ENCODE measurements around the gene SCAMP4. TPM values are rescaled to one million over a fixed set of nuclear protein-coding genes. Genes with fewer than 3 reads are reported as not detected.

SCAMP4 gene
- polyA plus RNA-seq, 1 experiment = 6.7 TPM

- Histone ChIP-seq H3K27ac (ENCODE audit: low read depth, low read length) (no peak overlapping the region), H3K4me3 (ENCODE audit: low read depth, low read length) (no peak overlapping the region), H3K27me3 (ENCODE audit: control insufficient read depth, insufficient read depth, low read length) (peaks cover 4% of the 10 kb centered on the region), H3K9me3 (ENCODE audit: control insufficient read depth, insufficient read depth, low read length) (peaks cover 22% of the 10 kb centered on the region)
- CTCF ChIA-PET = no interaction called here
- POLR2A ChIA-PET = no interaction called here
- DNase-seq (ENCODE audit: low read depth, low spot score) = no peak
- no peak for TF ChIP-seq CTCF (IDR thresholded peaks at IDR 0.05; ENCODE audit: low read depth, low read length)
Measured at GRCh38 chr19:1931445-1931844, 26.2 kb downstream of the SCAMP4 start.

DNA sequence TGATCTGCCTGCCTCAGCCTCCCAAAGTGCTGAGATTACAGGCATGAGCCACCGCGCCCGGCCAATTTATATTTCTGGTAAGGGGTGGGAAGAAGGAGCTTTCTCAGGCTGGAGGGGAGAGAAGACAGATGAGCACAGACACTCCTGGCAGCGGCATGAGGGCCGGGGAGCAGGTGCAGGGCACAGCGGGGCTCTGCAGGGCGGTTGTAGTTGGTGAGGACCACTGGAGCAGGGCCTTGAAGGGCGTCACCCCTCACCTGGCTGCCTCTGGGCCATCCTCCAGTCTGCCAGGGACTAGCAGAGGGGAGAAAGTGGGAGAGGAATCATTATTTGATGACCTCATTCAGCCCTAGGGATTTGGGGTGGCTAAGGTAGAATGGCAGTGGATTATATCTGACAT lies 27.2 kb downstream of the SCAMP4 start:
- Histone ChIP-seq H3K4me3 (ENCODE audit: low read depth, low read length) (no peak overlapping the region), H3K27ac (ENCODE audit: low read depth, low read length) (no peak overlapping the region), H3K9me3 (ENCODE audit: control insufficient read depth, insufficient read depth, low read length) (peaks cover 22% of the 10 kb centered on the region), H3K27me3 (ENCODE audit: control insufficient read depth, insufficient read depth, low read length) (peaks cover 4% of the 10 kb centered on the region)
- POLR2A ChIA-PET = no interaction called here
- DNase-seq (ENCODE audit: low read depth, low spot score) = no peak
- CTCF ChIA-PET = no interaction called here
- no peak for TF ChIP-seq CTCF (IDR thresholded peaks at IDR 0.05; ENCODE audit: low read depth, low read length)

DNA sequence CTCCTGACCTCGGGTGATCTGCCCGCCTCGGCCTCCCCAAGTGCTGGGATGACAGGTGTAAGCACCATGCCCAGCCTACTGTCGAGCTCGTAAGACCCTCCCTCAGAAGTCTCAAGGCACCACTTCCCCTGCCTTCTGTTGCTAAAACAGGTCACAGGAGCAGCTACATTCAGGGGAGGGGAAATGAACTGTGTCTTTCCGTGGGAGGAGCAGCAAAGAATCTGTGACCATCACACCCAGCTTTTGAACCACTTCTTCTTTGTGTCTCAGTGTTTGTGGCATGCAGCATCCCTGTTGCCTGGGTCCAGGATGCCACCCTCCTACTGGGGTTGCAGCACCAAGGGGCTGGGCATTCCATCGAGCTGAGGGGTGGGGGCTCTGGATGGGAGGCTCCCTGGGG lies 28.0 kb downstream of the SCAMP4 start:
- Histone ChIP-seq H3K27me3 (ENCODE audit: control insufficient read depth, insufficient read depth, low read length) (peaks cover 4% of the 10 kb centered on the region), H3K4me3 (ENCODE audit: low read depth, low read length) (no peak overlapping the region), H3K27ac (ENCODE audit: low read depth, low read length) (no peak overlapping the region), H3K9me3 (ENCODE audit: control insufficient read depth, insufficient read depth, low read length) (peaks cover 22% of the 10 kb centered on the region)
- CTCF ChIA-PET = no interaction called here
- no peak for DNase-seq (ENCODE audit: low read depth, low spot score)
- no peak for TF ChIP-seq CTCF (IDR thresholded peaks at IDR 0.05; ENCODE audit: low read depth, low read length)
- POLR2A ChIA-PET = no interaction called here

DNA sequence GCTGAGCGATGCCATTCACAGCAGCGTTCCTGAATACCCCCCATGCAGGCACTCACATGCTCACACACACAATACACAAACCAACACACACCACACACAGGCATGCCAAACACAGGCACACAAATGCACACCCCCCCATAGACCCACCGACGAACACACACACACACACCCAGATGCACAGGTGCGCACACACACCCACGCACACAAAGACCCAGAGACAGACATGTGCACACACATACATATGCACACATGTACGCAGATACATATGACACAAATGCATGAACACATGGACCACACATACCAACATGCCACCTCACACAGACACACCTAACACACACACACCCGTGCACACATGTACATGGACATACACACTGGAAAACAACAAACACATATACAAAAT lies 28.7 kb downstream of the SCAMP4 start:
- Histone ChIP-seq H3K27me3 (ENCODE audit: control insufficient read depth, insufficient read depth, low read length) (peaks cover 4% of the 10 kb centered on the region), H3K9me3 (ENCODE audit: control insufficient read depth, insufficient read depth, low read length) (peaks cover 22% of the 10 kb centered on the region), H3K27ac (ENCODE audit: low read depth, low read length) (no peak overlapping the region), H3K4me3 (ENCODE audit: low read depth, low read length) (no peak overlapping the region)
- POLR2A ChIA-PET = no interaction called here
- TF ChIP-seq CTCF (IDR thresholded peaks at IDR 0.05; ENCODE audit: low read depth, low read length) = no peak
- DNase-seq (ENCODE audit: low read depth, low spot score) = no peak
- CTCF ChIA-PET = no interaction called here

GRCh38 chr19:1935484-1936208 lies 30.4 kb downstream of the SCAMP4 start:
- no peak overlapping the region for H3K4me3 ChIP-seq (ENCODE audit: low read depth, low read length)
- H3K9me3 ChIP-seq (ENCODE audit: control insufficient read depth, insufficient read depth, low read length) = peaks cover 22% of the 10 kb centered on the region
- no peak for DNase-seq (ENCODE audit: low read depth, low spot score)
- CTCF ChIA-PET = no interaction called here
- peaks cover 4% of the 10 kb centered on the region for H3K27me3 ChIP-seq (ENCODE audit: control insufficient read depth, insufficient read depth, low read length)
- no peak for TF ChIP-seq CTCF (IDR thresholded peaks at IDR 0.05; ENCODE audit: low read depth, low read length)
- POLR2A ChIA-PET = no interaction called here
- H3K27ac ChIP-seq (ENCODE audit: low read depth, low read length) = no peak overlapping the region
